Activated effector memory CD4-positive, alpha-beta T cell treated with anti-CD3 and anti-CD28 coated beads, Interleukin-2, amount 50 U/mL, for 16 hours (primary cell): ENCODE measurements around the gene TMEM170B.

ENCODE experiments used
- DNase-seq: peaks from one replicate; pipeline ENCODE4 v3.0.0-alpha.2; 2020

Gene TMEM170B

GRCh38 chr6:11589261-11589660 lies 51.7 kb downstream of the TMEM170B start:
- DNase-seq = no peak

GRCh38 chr6:11592294-11592906 lies 54.9 kb downstream of the TMEM170B start:
- DNase-seq = no peak

DNA sequence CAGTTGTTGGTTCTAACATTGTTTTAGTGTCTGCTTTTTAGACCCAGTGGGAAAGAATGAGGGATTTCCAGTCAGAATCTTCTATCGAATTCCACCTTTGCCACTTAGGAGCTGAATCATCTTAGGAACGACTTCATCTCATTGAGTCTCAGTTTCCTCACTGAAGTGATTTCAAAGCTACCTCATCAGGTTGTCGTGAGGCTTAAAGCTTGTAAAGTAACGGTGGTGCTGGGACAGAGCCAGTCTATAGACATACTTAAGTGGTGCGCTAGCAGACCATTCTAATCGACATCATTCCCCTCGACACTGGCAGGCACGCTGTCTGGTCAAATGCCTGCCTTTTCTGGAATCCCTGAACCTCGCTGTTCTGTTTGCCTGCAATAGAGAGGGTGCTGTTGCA lies 55.5 kb downstream of the TMEM170B start:
- no peak for DNase-seq

DNA sequence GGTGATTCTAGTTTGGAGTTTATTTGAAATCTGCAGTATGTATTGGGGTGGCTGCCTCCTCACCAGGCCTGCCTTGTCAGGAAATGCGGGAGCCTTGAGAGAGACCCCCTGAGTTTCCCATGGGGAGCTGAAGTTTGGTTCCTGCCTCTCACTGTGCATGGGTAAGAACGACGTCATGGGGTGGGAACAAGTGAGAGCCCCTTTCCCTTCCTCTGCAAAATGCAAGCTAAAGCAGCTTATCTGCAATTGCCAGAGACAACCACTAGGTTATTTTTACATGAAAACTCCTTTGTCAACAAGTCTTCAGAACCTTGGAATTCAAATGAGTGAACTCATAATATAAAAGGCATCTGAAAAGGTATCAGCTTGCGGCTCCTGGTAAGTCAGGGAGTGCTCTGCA lies 58.4 kb downstream of the TMEM170B start:
- no peak for DNase-seq

DNA sequence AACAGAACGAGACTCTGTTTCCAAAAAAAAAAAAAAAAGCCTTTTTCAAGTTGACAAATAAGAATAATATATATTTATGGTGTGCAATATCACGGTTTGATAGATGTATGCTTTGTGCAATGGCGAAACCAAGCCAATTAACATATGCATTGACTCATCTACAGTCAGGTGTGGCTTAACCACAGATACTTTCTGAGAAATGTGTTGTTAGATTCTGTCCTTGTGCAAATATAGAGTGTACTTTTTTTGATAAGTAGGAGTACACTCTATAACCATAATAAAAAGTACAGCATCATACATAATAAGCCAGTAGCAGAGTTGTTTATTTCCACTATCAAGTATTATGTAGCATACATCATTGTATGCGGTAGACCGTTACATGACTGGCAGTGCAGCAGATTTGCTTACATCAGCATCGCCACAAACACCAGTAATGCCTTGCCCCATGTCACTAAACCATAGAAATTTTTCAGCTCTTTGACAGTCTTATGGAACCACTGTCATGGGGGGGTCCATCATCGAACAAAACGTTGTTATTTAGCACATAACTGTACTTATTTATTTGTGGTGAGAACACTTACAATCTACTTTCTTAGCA lies 59.2 kb downstream of the TMEM170B start:
- DNase-seq = no peak

DNA sequence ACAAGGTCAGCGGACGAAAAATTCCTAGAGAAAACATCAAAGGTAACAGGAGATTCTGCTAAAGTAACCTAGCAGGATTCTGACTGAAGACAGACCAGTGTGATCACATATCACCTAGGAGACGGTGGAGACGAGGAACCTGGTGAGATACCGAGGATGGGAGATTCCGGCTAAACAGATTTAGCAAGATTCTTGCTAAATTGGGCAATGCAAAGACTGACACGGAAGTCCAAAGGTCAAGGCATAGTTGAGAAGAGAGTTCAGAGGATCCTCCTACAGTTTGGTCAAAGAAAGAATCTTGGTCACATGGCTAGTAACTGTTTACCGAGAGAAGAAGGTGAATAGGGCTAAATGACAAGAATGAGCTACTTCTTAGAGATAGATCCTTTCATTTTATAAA lies 61.1 kb downstream of the TMEM170B start:
- no peak for DNase-seq

DNA sequence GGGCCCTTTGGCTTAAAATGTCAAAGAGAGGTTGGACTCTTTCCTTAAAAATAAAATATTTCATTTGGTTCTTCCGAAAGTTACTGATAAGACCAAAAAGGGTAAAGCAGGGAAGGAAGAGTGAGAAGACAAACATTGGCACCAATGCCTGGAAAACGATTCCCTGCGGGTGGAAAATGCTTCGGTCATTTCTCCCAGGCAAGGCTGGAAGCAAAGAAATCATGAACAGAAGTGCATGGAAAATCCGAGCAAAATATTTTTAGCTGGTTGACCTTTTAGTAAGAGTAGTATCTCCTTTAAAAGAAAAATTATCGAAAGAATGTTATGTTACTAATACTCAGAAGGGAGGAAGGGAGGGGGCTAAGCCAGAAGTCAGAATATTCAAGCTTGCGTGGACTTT lies 62.7 kb downstream of the TMEM170B start:
- no peak for DNase-seq

DNA sequence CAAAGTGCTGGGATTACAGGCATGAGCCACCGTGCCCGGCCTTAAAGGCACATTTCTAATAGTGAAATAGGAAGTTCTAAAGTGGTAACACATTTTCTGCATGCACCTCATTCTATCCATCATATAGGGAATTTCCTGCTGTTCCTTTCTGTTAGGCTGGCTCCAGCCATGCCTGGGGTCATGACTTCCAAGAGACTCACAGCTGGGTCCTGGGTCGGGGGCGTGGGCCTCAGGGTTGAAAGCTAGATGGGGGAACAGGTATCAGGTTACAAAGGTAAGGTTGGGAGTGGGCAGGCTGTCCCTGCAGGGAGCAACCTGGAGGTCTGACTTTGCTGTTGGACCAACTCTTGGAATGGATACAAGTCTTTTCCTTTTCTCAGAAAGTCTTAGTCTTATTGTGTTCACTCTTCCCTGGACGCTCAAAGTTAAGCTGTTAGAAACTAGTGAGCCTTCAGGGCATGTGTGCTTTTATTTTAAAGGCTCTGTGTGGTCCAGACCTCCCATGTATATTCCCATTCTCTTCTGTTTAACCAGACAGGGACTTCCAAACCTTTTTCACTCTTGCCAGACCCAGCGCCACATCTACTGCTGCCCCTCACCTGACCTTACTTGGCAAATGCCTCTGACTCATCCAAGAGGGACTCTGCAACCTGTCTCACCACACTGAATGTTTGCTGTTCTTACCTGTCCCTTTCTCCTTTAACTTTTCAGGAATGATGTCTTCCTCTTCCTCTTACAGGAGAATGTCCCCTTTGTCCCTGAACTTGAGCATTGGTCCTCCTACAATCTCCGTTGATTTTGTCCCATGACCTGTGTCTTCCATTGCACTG lies 64.4 kb downstream of the TMEM170B start:
- DNase-seq = no peak

DNA sequence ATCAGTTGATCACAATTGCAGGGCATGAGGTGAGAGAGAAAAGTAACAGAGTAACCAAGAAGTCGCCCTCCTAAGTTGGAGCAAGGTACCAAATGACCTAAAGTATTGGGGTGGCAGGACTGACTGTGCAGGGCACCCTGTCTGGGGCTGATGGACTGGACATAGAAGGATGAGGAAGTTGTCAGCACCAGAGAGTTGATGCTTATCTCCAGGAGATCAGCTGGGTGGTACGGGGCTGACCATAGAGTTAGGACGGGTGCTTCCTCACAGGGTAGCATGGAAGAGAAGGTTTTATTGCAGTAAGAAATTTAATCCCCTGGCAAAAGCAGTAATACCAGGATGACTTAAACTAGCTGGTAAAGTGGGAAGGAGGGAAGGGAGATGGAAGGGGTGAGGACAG lies 66.7 kb downstream of the TMEM170B start:
- DNase-seq = no peak

- DNase-seq = no peak
Observed at GRCh38 chr6:11604836-11605506, 67.4 kb downstream of the TMEM170B start.

GRCh38 chr6:11605507-11605905 lies 68.0 kb downstream of the TMEM170B start:
- DNase-seq = no peak

DNA sequence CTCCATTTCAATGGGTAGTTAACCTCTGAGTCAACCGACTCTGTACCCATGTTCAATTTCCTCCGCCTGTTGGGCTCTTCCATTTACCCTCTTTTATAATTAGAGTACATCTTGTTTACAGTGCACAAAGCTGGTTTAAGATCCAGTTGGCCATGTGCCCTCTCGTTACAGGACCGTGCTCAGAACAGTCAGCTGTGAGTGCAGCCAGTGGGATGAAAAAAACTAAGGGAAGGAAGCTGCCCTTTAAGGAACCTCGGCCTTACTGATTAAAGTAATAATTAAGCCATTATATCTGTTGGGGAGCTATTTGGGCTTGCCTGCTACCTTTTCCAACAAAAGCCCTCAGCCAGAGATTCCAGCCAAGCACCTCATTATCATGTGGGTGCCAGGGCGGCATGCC lies 68.8 kb downstream of the TMEM170B start:
- DNase-seq = no peak

- no peak for DNase-seq
Observed at GRCh38 chr6:11607383-11607782, 69.8 kb downstream of the TMEM170B start.

- no peak for DNase-seq
Observed at GRCh38 chr6:11608600-11609323, 71.2 kb downstream of the TMEM170B start.

- no peak for DNase-seq
Observed at GRCh38 chr6:11609324-11610071, 71.9 kb downstream of the TMEM170B start.

DNA sequence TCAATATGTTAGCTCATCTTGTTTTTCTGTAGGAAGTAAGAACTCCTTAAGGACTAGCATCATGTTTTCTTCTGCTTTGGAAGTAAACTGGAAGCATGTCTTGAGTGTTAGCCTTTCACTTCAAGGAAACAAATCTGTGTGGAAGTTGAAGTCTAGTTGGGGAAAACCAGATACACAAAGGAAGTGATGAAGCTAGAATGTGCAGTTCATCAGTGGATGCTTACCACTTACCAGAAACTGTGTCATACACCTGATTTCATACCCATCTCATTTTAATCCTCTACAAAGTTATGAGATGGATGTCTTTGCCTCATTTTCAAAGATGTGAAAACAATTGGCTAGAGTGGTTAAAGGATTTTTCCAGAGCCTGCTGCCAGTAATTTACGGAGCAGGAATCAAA lies 75.8 kb downstream of the TMEM170B start:
- DNase-seq = no peak

GRCh38 chr6:11613858-11614257 lies 76.3 kb downstream of the TMEM170B start:
- DNase-seq = no peak

DNA sequence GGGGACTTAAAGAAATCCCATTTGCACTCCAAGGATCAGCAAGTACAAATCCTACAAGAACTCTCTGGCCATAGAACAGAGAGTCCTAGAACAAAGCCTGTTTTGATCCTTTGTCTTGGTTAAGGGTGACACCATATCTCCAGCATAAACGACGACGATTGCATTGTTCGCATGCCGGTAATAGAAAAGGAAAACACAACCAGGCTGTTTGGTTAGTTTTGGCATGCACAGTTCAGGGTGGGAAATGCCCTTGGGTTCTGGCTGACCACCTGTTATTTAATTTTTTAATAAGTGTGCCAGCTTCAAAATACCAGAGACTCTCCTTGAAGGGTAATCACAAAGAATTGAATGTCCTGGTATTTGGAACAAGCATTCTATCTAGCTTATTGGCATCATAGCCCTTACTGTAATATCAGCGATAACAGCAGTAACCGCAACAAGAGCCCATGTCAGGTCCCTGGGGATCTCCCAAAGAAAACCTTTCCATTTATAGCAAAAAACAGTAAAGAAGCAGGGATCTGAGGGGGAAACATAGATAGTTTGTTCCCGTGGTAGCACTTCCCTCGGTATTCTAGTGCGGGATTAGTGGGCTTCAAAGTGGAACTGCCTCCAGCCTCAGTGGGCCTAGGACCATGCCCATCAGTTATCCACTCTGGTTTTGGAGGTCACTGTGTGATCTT lies 77.1 kb downstream of the TMEM170B start:
- DNase-seq = no peak

DNA sequence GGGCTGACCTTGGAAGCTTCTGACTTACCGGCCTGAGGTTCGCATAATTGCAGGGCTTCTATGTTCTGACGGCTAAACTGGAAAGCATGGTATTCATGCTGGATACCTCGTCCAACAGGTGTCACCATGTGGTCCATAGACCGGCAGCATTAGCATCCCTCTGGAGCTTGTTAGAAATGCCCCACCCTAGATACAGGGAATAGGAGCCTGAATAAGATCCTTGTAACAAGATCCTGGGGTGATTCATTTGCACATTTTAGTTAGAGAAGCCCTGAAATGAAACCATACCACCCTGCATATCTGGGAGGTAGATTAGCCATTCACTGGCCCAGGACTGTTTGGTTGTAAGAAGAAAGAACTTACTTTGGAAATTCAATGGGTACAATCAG lies 77.7 kb downstream of the TMEM170B start:
- DNase-seq = no peak

DNA sequence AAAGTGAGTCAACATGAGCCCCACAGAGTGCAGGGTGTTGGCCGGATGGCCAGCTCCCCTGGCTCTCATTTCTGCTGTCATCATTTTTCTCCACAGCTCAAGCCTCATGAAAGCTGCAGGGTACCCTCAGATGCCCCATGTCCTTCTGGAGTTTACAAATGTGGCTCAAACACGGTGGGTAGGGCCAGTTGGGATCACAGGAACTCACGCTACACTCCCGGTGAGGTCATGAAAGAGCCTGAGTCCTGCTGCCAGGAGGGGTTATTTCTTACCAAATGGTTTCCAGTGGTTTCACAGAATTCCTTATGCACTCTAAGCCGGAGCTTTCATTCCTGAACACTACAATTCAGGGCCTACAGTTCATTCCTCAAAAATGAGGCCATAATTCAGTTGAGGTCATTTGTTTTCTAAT lies 78.7 kb downstream of the TMEM170B start:
- no peak for DNase-seq

DNA sequence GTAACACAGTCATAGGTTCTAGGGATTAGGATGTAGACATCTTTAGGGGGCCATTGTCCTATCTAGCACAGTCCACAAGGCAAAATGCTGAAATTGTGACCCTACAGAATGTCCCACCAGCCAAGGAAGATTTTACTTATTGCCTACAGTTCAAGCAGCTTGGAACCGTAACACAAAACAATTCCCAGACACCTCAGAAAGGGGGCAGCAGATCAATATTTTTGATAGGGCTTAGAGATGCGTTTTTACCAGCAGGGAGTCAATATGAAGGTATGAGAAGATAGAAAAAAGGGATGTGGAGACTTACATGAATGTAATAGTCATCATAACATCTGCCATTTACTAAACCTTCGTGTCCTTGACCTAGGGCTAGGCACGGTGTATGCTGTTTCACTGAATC lies 81.0 kb downstream of the TMEM170B start:
- DNase-seq = no peak

DNA sequence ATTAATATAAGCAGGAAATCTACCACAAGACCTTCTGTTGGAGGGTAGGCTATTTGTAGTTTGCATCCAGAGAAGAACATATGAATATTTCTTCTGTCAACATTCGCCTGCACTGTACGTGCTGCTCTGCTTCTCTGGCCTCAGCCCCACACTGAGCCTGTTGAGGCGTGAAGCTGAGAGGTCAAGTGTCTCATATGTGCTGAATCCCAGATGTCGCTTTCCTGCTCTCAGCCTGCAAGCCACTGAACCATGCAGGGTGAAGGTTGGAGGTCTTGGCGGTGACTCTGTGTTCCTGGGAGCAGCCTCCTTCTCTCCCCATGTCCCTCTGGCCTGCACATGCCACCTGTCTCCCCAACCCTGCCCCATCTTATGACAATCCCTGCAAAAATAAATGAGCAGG lies 83.6 kb downstream of the TMEM170B start:
- no peak for DNase-seq
